GM18519 (cell line): ENCODE results near the gene ATXN7.

Experiments used
- ATAC-seq: cut with Tn5 transposase; IDR thresholded peaks from one replicate; pipeline ENCODE4 v1.9.1; 2021; ENCODE audit warnings: mild to moderate bottlenecking, moderate library complexity; ENCODE audit not compliant: unreplicated experiment, low FRiP score

The ATXN7 gene

GRCh38 chr3:63960048-63960711 is 96.5 kb downstream of the ATXN7 start:
- no peak for ATAC-seq

- ATAC-seq = peak; percentile 82
Measured at GRCh38 chr3:63961891-63962290, 98.2 kb downstream of the ATXN7 start.

GRCh38 chr3:63963496-63963895 is 99.8 kb downstream of the ATXN7 start:
- no peak for ATAC-seq

GRCh38 chr3:63964681-63965485 is 101.2 kb downstream of the ATXN7 start:
- no peak for ATAC-seq

GRCh38 chr3:63966007-63966406 is 102.3 kb downstream of the ATXN7 start:
- ATAC-seq = no peak

GRCh38 chr3:63966871-63967270 is 103.2 kb downstream of the ATXN7 start:
- no peak for ATAC-seq

- ATAC-seq = peak; percentile 54
Measured at GRCh38 chr3:63967675-63968611, 104.3 kb downstream of the ATXN7 start.

GRCh38 chr3:63968612-63969350 is 105.1 kb downstream of the ATXN7 start:
- peak; percentile 17 for ATAC-seq

GRCh38 chr3:63969876-63970275 is 106.2 kb downstream of the ATXN7 start:
- ATAC-seq = no peak

- no peak for ATAC-seq
Measured at GRCh38 chr3:63970631-63971475, 107.2 kb downstream of the ATXN7 start.

GRCh38 chr3:63972196-63972595 is 108.5 kb downstream of the ATXN7 start:
- ATAC-seq = no peak

- no peak for ATAC-seq
Measured at GRCh38 chr3:63972987-63973386, 109.3 kb downstream of the ATXN7 start.

GRCh38 chr3:63973406-63973805 is 109.7 kb downstream of the ATXN7 start:
- ATAC-seq = no peak

- ATAC-seq = no peak
Measured at GRCh38 chr3:63974451-63974850, 110.8 kb downstream of the ATXN7 start.

- ATAC-seq = no peak
Measured at GRCh38 chr3:63975723-63976122, 112.1 kb downstream of the ATXN7 start.

GRCh38 chr3:63976161-63976871 is 112.6 kb downstream of the ATXN7 start:
- no peak for ATAC-seq

- no peak for ATAC-seq
Measured at GRCh38 chr3:63976872-63977200, 113.2 kb downstream of the ATXN7 start.

GRCh38 chr3:63977893-63978292 is 114.2 kb downstream of the ATXN7 start:
- ATAC-seq = no peak
